GM18511 (cell line): ENCODE measurements around the gene HESX1.

Experiments used
- ATAC-seq: cut with Tn5 transposase; IDR thresholded peaks from one replicate; pipeline ENCODE4 v1.9.1; 2021; ENCODE audit warnings: mild to moderate bottlenecking, moderate library complexity; ENCODE audit not compliant: unreplicated experiment

HESX1 gene

GRCh38 chr3:57150113-57150581, 49.6 kb downstream of the HESX1 start:
- no peak for ATAC-seq
